ENCODE measurements around the gene PROK1.

The PROK1 gene

DNA sequence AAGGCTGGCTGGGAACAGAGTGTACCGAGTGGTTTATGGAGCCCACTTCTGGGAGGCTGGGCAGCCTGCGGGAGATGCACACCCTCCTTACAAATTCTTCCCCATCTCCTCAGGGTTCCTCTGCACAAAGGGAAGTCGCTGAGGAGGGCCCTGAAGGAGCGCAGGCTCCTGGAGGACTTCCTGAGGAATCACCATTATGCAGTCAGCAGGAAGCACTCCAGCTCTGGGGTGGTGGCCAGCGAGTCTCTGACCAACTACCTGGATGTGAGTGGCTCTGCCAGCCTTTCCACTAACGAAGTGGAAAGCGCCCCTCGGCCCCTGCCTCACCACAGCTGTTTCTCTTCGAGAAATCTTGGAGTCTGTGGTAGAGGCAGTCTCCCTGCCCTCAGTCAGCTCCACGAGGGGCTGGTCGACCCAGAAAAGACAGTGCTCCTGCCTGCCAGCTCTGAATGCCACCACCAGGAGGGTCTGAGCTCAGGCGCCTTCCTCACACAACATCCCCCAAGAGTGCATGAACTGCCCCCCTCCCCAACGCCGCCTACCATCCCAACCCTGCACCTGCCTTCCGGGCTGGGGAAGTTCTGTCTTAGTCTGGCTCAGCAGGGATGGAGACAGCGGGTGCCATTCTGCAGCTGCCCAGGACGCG lies 31.8 kb downstream of the PROK1 start:
- Histone ChIP-seq H2AFZ (ENCODE audit: low read length) (no peak overlapping the region), H3K4me2 (ENCODE audit: low read length) (no peak overlapping the region), H3K9me2 (ENCODE audit: low read depth, low read length) (no peaks in the 10 kb centered on the region), H3K27me3 (ENCODE audit: insufficient read depth, low read length) (peaks cover 7% of the 10 kb centered on the region; the same call in 1 of the 2 replicates), H3K4me1 (ENCODE audit: insufficient read depth, low read length, severe bottlenecking) (no peaks in the 10 kb centered on the region), H4K20me1 (ENCODE audit: insufficient read depth, low read length) (no peaks in the 10 kb centered on the region), H3K9ac (ENCODE audit: low read length) (no peak overlapping the region), H3K9me3 (ENCODE audit: low read length) (no peaks in the 10 kb centered on the region), H3F3A (ENCODE audit: insufficient read depth, low read length) (no peaks in the 10 kb centered on the region), H3K36me3 (ENCODE audit: insufficient read depth, low read length) (no peaks in the 10 kb centered on the region), H3K4me3 (ENCODE audit: low read depth, low read length, poor library complexity, severe bottlenecking) (no peak overlapping the region), H3K27ac (ENCODE audit: low read depth, low read length, poor library complexity, severe bottlenecking) (no peak overlapping the region), H3K79me2 (ENCODE audit: insufficient read depth, low read length) (no peaks in the 10 kb centered on the region)
- TF ChIP-seq EZH2 (IDR thresholded peaks at IDR 0.05; ENCODE audit: borderline replicate concordance, low read length), result no peak
- TF ChIP-seq, protein P1, sequence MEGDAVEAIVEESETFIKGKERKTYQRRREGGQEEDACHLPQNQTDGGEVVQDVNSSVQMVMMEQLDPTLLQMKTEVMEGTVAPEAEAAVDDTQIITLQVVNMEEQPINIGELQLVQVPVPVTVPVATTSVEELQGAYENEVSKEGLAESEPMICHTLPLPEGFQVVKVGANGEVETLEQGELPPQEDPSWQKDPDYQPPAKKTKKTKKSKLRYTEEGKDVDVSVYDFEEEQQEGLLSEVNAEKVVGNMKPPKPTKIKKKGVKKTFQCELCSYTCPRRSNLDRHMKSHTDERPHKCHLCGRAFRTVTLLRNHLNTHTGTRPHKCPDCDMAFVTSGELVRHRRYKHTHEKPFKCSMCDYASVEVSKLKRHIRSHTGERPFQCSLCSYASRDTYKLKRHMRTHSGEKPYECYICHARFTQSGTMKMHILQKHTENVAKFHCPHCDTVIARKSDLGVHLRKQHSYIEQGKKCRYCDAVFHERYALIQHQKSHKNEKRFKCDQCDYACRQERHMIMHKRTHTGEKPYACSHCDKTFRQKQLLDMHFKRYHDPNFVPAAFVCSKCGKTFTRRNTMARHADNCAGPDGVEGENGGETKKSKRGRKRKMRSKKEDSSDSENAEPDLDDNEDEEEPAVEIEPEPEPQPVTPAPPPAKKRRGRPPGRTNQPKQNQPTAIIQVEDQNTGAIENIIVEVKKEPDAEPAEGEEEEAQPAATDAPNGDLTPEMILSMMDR (IDR thresholded peaks at IDR 0.05; ENCODE audit: low read length), result no peak

DNA sequence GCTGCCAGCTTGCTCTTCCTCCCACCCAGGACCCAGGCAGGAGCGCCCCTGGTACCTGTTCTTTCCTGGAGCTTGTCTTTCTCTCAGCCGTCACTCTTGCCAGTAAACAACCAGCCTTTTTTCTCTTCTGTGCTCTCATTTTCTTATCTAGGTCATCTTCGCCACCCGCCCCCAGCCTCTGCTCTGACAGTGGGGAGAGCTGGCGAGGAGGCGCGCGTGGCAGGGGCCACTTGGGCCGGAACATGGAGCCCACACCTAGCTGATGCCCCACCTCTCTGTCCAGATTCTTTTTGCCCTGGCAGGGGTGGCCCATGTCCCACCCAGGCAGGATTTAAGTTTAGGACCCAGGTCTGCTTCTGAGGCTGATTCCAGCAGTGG lies 32.3 kb downstream of the PROK1 start:
- no peaks in the 10 kb centered on the region for H3K4me1 ChIP-seq (ENCODE audit: insufficient read depth, low read length, severe bottlenecking)
- H4K20me1 ChIP-seq (ENCODE audit: insufficient read depth, low read length), result no peaks in the 10 kb centered on the region
- H3K27me3 ChIP-seq (ENCODE audit: insufficient read depth, low read length), result peaks cover 7% of the 10 kb centered on the region; the same call in 1 of the 2 replicates
- no peaks in the 10 kb centered on the region for H3K9me2 ChIP-seq (ENCODE audit: low read depth, low read length)
- no peaks in the 10 kb centered on the region for H3F3A ChIP-seq (ENCODE audit: insufficient read depth, low read length)
- no peaks in the 10 kb centered on the region for H3K36me3 ChIP-seq (ENCODE audit: insufficient read depth, low read length)
- no peak overlapping the region for H3K27ac ChIP-seq (ENCODE audit: low read depth, low read length, poor library complexity, severe bottlenecking)
- TF ChIP-seq EZH2 (IDR thresholded peaks at IDR 0.05; ENCODE audit: borderline replicate concordance, low read length), result no peak
- TF ChIP-seq, protein P1 (IDR thresholded peaks at IDR 0.05; ENCODE audit: low read length), result no peak
- H3K9ac ChIP-seq (ENCODE audit: low read length), result no peak overlapping the region
- no peak overlapping the region for H2AFZ ChIP-seq (ENCODE audit: low read length)
- H3K4me2 ChIP-seq (ENCODE audit: low read length), result no peak overlapping the region
- H3K79me2 ChIP-seq (ENCODE audit: insufficient read depth, low read length), result no peaks in the 10 kb centered on the region
- H3K9me3 ChIP-seq (ENCODE audit: low read length), result no peaks in the 10 kb centered on the region
- no peak overlapping the region for H3K4me3 ChIP-seq (ENCODE audit: low read depth, low read length, poor library complexity, severe bottlenecking)

GRCh38 chr1:110484801-110485200 lies 33.9 kb downstream of the PROK1 start:
- H4K20me1 ChIP-seq (ENCODE audit: insufficient read depth, low read length), result no peaks in the 10 kb centered on the region
- H3F3A ChIP-seq (ENCODE audit: insufficient read depth, low read length), result no peaks in the 10 kb centered on the region
- no peaks in the 10 kb centered on the region for H3K79me2 ChIP-seq (ENCODE audit: insufficient read depth, low read length)
- no peak overlapping the region for H3K9ac ChIP-seq (ENCODE audit: low read length)
- H3K9me3 ChIP-seq (ENCODE audit: low read length), result no peaks in the 10 kb centered on the region
- no peak overlapping the region for H3K27ac ChIP-seq (ENCODE audit: low read depth, low read length, poor library complexity, severe bottlenecking)
- no peak overlapping the region for H3K4me2 ChIP-seq (ENCODE audit: low read length)
- H2AFZ ChIP-seq (ENCODE audit: low read length), result no peak overlapping the region
- H3K9me2 ChIP-seq (ENCODE audit: low read depth, low read length), result no peaks in the 10 kb centered on the region
- peaks cover 4% of the 10 kb centered on the region; the same call in 1 of the 2 replicates for H3K27me3 ChIP-seq (ENCODE audit: insufficient read depth, low read length)
- H3K36me3 ChIP-seq (ENCODE audit: insufficient read depth, low read length), result no peaks in the 10 kb centered on the region
- TF ChIP-seq, protein P1 (IDR thresholded peaks at IDR 0.05; ENCODE audit: low read length), result no peak
- TF ChIP-seq EZH2 (IDR thresholded peaks at IDR 0.05; ENCODE audit: borderline replicate concordance, low read length), result no peak
- no peak overlapping the region for H3K4me3 ChIP-seq (ENCODE audit: low read depth, low read length, poor library complexity, severe bottlenecking)
- no peaks in the 10 kb centered on the region for H3K4me1 ChIP-seq (ENCODE audit: insufficient read depth, low read length, severe bottlenecking)
